ENCODE data around the gene ARHGEF2. TPM values are rescaled to one million over a fixed set of nuclear protein-coding genes. Genes with fewer than 3 reads are reported as not detected.
A peak's percentile ranks its signal among the peaks of the same experiment; 100 is the strongest.

ARHGEF2 gene
- total and polyA plus RNA-seq, 9 of the 15 experiments (the other 6 are each of a cell fraction or from before 2014, with no cell fraction given) = 7.1 to 162 (median 62.2) TPM

DNA sequence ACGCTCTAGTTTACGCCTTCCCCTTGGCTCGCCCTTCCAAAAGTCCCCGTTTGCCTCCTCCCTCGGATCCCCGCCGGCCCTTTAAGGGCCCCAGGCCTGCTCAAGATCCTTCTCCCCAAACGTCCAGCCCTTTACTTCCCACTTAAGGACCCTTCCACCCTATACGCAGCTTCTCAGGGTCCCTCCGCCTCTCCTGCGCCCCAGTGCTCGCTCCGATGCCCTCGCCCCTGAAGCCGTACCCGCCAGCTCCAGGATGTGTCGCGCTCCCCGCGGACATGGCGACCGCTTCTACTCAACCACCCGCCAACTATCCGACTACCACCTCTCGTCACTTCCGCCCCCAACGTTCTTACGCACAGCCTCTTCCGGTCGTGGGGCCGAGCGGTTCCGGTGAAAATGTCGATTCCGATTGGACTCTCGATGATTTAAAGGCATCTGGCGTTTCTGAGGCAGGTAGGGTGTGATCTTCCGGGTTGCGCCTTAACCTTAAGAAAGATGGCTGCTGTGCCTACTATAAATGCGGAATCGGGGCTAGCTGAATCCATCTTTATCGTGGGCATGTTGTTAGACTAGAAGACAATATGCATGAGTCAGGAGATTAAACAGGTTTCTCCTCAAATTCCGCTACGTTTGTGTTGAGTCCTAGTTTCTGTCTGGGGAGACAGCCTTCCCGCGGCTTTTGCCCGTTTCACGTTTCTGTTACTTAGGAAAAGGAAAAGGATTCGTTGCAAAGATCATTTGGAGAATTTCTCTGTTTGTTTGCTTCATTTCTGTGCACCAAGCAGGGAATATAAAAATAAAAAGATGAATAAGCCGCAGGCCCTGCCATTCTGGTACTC is 44.0 kb downstream of the ARHGEF2 start, which contains the start of gene KHDC4 (continued):
- TF ChIP-seq ZNF584 (CRISPR knock-in tag; IDR thresholded peaks at IDR 0.05; ENCODE audit: low read depth) (no peak), FOXM1 (IDR thresholded peaks at IDR 0.05; ENCODE audit: low read depth) (no peak), FOXM1 (CRISPR knock-in tag; IDR thresholded peaks at IDR 0.05; ENCODE audit: low read depth) (0 out of 2 replicates have a peak, but pooled peaks have one; percentile 60), ZNF197 (CRISPR knock-in tag; IDR thresholded peaks at IDR 0.05; ENCODE audit: low read depth) (no peak), CREM (IDR thresholded peaks at IDR 0.05; ENCODE audit: low read depth) (peak; percentile 97), CBX8 (IDR thresholded peaks at IDR 0.05; ENCODE audit: borderline replicate concordance, extremely low read depth, low read depth, low read length, poor library complexity, severe bottlenecking) (no peak), ILK (tag; IDR thresholded peaks at IDR 0.05; ENCODE audit: borderline replicate concordance, low read depth) (no peak), ETS2 (tag; IDR thresholded peaks at IDR 0.05; ENCODE audit: borderline replicate concordance, poor library complexity, severe bottlenecking) (no peak), ZNF347 (CRISPR knock-in tag; IDR thresholded peaks at IDR 0.05; ENCODE audit: low read depth) (0 out of 2 replicates have a peak, but pooled peaks have one; percentile 13), XRCC5 (IDR thresholded peaks at IDR 0.05; ENCODE audit: low read depth, low read length) (no peak), HLTF (IDR thresholded peaks at IDR 0.05) (no peak), ESRRA (IDR thresholded peaks at IDR 0.05; ENCODE audit: borderline replicate concordance, low read depth) (peak; percentile 61; the same call in 1 of the 2 replicates), ZNF12 (CRISPR knock-in tag; IDR thresholded peaks at IDR 0.05) (peak; percentile 69; the same call in 1 of the 2 replicates), MAFK (IDR thresholded peaks at IDR 0.05; ENCODE audit: low read length) (peak; percentile 52), ZNF79 (CRISPR knock-in tag; IDR thresholded peaks at IDR 0.05; ENCODE audit: low read depth) (no peak), NCOA6 (IDR thresholded peaks at IDR 0.05) (peak; percentile 23; the same call in 1 of the 2 replicates), RFX7 (CRISPR knock-in tag; IDR thresholded peaks at IDR 0.05) (no peak), NR2C1 (IDR thresholded peaks at IDR 0.05) (peak; percentile 99), NR2C1 (tag; IDR thresholded peaks at IDR 0.05) (peak; percentile 100), ZNF217 (CRISPR knock-in tag; IDR thresholded peaks at IDR 0.05) (no peak), HMGN3 (IDR thresholded peaks at IDR 0.05; ENCODE audit: borderline replicate concordance, extremely low read depth, insufficient read length, low read depth, low read length) (no peak), L3MBTL2 (IDR thresholded peaks at IDR 0.05) (peak; percentile 32), NR4A1 (CRISPR knock-in tag; IDR thresholded peaks at IDR 0.05) (no peak), NR4A1 (tag; IDR thresholded peaks at IDR 0.05) (no peak), PCBP2 (IDR thresholded peaks at IDR 0.05; ENCODE audit: low read depth, low read length, poor library complexity, severe bottlenecking) (no peak), PCBP1 (IDR thresholded peaks at IDR 0.05; ENCODE audit: low read depth, low read length, poor library complexity, severe bottlenecking) (no peak), ZNF134 (CRISPR knock-in tag; conservative IDR thresholded peaks at IDR 0.05) (no peak), CXXC5 (CRISPR knock-in tag; IDR thresholded peaks at IDR 0.05) (peak; percentile 88), FIP1L1 (IDR thresholded peaks at IDR 0.05; ENCODE audit: low read depth, low read length, poor library complexity, severe bottlenecking) (no peak)
- TF ChIP-seq, protein P1, sequence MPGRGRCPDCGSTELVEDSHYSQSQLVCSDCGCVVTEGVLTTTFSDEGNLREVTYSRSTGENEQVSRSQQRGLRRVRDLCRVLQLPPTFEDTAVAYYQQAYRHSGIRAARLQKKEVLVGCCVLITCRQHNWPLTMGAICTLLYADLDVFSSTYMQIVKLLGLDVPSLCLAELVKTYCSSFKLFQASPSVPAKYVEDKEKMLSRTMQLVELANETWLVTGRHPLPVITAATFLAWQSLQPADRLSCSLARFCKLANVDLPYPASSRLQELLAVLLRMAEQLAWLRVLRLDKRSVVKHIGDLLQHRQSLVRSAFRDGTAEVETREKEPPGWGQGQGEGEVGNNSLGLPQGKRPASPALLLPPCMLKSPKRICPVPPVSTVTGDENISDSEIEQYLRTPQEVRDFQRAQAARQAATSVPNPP (IDR thresholded peaks at IDR 0.05; ENCODE audit: borderline replicate concordance, insufficient read depth, insufficient read length) = no peak

Data from K562 (cell line).